SU-DHL-6 (cell line): ENCODE measurements around the gene MRPS35.

Experiments
- H2AFZ ChIP-seq: fragments of 200-600 bp; sonication (generic); 2 replicates; pipeline ENCODE4 v1.6.1; 2014; ENCODE audit warnings: low read depth, mild to moderate bottlenecking, moderate library complexity, mixed read lengths, antibody characterized with exemption, low read length; ENCODE audit not compliant: severe bottlenecking
- H3F3A ChIP-seq: fragments of 200-600 bp; shearing (Covaris generic); 2 replicates; pipeline ENCODE4 v1.6.0; 2016; ENCODE audit warnings: antibody characterized with exemption, mild to moderate bottlenecking; ENCODE audit not compliant: insufficient read depth
- H3K27ac ChIP-seq: fragments of 200-600 bp; sonication (generic); 2 replicates; pipeline ENCODE4 v1.5.1; 2016; ENCODE audit warnings: low read depth, mild to moderate bottlenecking, low read length, moderate library complexity, mixed read lengths
- H3K27me3 ChIP-seq: fragments of 200-600 bp; sonication (generic), shearing (Covaris generic); 2 replicates; pipeline ENCODE4 v1.6.0; 2014; ENCODE audit warnings: mild to moderate bottlenecking, low read length
- H3K36me3 ChIP-seq: fragments of 200-600 bp; sonication (generic); 2 replicates; pipeline ENCODE4 v1.6.1; 2014; ENCODE audit warnings: mild to moderate bottlenecking, low read length, mixed read lengths
- H3K4me2 ChIP-seq: fragments of 300-600, 200-600 bp; shearing (Covaris generic), sonication (generic); 2 replicates; pipeline ENCODE4 v1.6.0; 2014; ENCODE audit warnings: low read length, low read depth, mild to moderate bottlenecking; ENCODE audit not compliant: poor library complexity, severe bottlenecking
- H3K4me3 ChIP-seq: fragments of 200-600 bp; sonication (generic); 2 replicates; pipeline ENCODE4 v1.5.1; 2014; ENCODE audit warnings: antibody characterized with exemption, low read length, mild to moderate bottlenecking, mixed read lengths; ENCODE audit not compliant: insufficient read depth, poor library complexity, severe bottlenecking
- H3K79me2 ChIP-seq: fragments of 200-600 bp; sonication (generic); 2 replicates; pipeline ENCODE4 v1.6.1; 2014; ENCODE audit warnings: mild to moderate bottlenecking, low read length, moderate library complexity; ENCODE audit not compliant: insufficient read depth
- H3K9ac ChIP-seq: fragments of 200-600 bp; sonication (generic); 2 replicates; pipeline ENCODE4 v1.7.0; 2014; ENCODE audit warnings: mild to moderate bottlenecking, low read length
- H3K9me2 ChIP-seq: fragments of 200-600 bp; sonication (generic); replicated peaks from 2 replicates; pipeline ENCODE4 v1.6.1; 2014; ENCODE audit warnings: low read length; ENCODE audit not compliant: insufficient read depth
- H3K9me3 ChIP-seq: fragments of 200-600 bp; sonication (generic); 2 replicates; pipeline ENCODE4 v1.6.1; 2014; ENCODE audit warnings: low read length, mixed read lengths; ENCODE audit not compliant: insufficient read depth
- H4K20me1 ChIP-seq: fragments of 200-600 bp; sonication (generic); 2 replicates; pipeline ENCODE4 v1.6.1; 2014; ENCODE audit warnings: low read depth, mild to moderate bottlenecking, antibody characterized with exemption, low read length, moderate library complexity, mixed read lengths
- CTCF ChIP-seq: fragments of 200-600 bp; sonication (generic); IDR thresholded peaks from one replicate; pipeline ENCODE4 v1.5.1; 2017; ENCODE audit warnings: antibody characterized with exemption, mild to moderate bottlenecking, low read length, moderate library complexity; ENCODE audit not compliant: insufficient read depth, poor library complexity, severe bottlenecking
- EZH2phosphoT487 ChIP-seq: fragments of 200-600 bp; sonication (generic), shearing (Covaris generic); conservative IDR thresholded peaks from 2 replicates; pipeline ENCODE4 v1.6.1; 2018; ENCODE audit warnings: mild to moderate bottlenecking, antibody characterized with exemption, low read length, moderate library complexity, mixed read lengths

The MRPS35 gene

GRCh38 chr12:27781680-27782079 is 71.0 kb downstream of the MRPS35 start:
- H2AFZ ChIP-seq, result no peak overlapping the region
- H3F3A ChIP-seq, result peaks cover 18% of the 10 kb centered on the region; the same call in 1 of the 2 replicates
- peak overlapping the region; percentile 62 for H3K4me3 ChIP-seq
- H4K20me1 ChIP-seq, result no peaks in the 10 kb centered on the region
- TF ChIP-seq CTCF (no peak), EZH2phosphoT487 (no peak)
- peak overlapping the region; percentile 78 for H3K9ac ChIP-seq
- no peaks in the 10 kb centered on the region for H3K9me2 ChIP-seq
- peaks cover 59% of the 10 kb centered on the region for H3K79me2 ChIP-seq
- no peaks in the 10 kb centered on the region for H3K27me3 ChIP-seq
- H3K9me3 ChIP-seq, result no peaks in the 10 kb centered on the region
- H3K27ac ChIP-seq, result peak overlapping the region; percentile 71; the same call in 1 of the 2 replicates
- peak overlapping the region; percentile 85 for H3K4me2 ChIP-seq
- H3K36me3 ChIP-seq, result no peaks in the 10 kb centered on the region

- Histone ChIP-seq H4K20me1 (no peaks in the 10 kb centered on the region), H3K79me2 (peaks cover 61% of the 10 kb centered on the region), H3F3A (peaks cover 18% of the 10 kb centered on the region; the same call in 1 of the 2 replicates), H2AFZ (no peak overlapping the region), H3K27ac (no peak overlapping the region), H3K27me3 (no peaks in the 10 kb centered on the region), H3K9me3 (no peaks in the 10 kb centered on the region), H3K4me3 (no peak overlapping the region), H3K9ac (no peak overlapping the region), H3K4me2 (peak overlapping the region; percentile 85), H3K36me3 (no peaks in the 10 kb centered on the region), H3K9me2 (no peaks in the 10 kb centered on the region)
- TF ChIP-seq EZH2phosphoT487 (no peak), CTCF (no peak)
These were observed 71.8 kb downstream of the MRPS35 start for GRCh38 chr12:27782481-27782880.

GRCh38 chr12:27785882-27786570 is 75.4 kb downstream of the MRPS35 start:
- Histone ChIP-seq H3K36me3 (no peaks in the 10 kb centered on the region), H3K9ac (no peak overlapping the region), H3K4me3 (no peak overlapping the region), H3K9me2 (no peaks in the 10 kb centered on the region), H3F3A (0 out of 2 replicates have a peak, but pooled peaks cover 8% of the 10 kb centered on the region), H3K27ac (no peak overlapping the region), H3K79me2 (peaks cover 68% of the 10 kb centered on the region), H4K20me1 (no peaks in the 10 kb centered on the region), H3K4me2 (peak overlapping the region; percentile 3), H3K9me3 (no peaks in the 10 kb centered on the region), H2AFZ (no peak overlapping the region), H3K27me3 (no peaks in the 10 kb centered on the region)
- no peak for TF ChIP-seq CTCF
- TF ChIP-seq EZH2phosphoT487, result no peak
